B cell (primary cell): ENCODE data around the gene ZSCAN21.

ENCODE experiments used
- EZH2 ChIP-seq: IDR thresholded peaks from 2 replicates; pipeline ENCODE4 v1.6.1; 2012; ENCODE audit warnings: borderline replicate concordance, low read depth, mild to moderate bottlenecking, moderate library complexity, low read length; ENCODE audit not compliant: insufficient read depth, poor library complexity, severe bottlenecking
- TF ChIP-seq, protein P1 (sequence below): fragments of 200-600 bp; IDR thresholded peaks from one replicate; pipeline ENCODE4 v1.8.0; 2022; ENCODE audit warnings: antibody characterized with exemption, mild to moderate bottlenecking

DNA sequence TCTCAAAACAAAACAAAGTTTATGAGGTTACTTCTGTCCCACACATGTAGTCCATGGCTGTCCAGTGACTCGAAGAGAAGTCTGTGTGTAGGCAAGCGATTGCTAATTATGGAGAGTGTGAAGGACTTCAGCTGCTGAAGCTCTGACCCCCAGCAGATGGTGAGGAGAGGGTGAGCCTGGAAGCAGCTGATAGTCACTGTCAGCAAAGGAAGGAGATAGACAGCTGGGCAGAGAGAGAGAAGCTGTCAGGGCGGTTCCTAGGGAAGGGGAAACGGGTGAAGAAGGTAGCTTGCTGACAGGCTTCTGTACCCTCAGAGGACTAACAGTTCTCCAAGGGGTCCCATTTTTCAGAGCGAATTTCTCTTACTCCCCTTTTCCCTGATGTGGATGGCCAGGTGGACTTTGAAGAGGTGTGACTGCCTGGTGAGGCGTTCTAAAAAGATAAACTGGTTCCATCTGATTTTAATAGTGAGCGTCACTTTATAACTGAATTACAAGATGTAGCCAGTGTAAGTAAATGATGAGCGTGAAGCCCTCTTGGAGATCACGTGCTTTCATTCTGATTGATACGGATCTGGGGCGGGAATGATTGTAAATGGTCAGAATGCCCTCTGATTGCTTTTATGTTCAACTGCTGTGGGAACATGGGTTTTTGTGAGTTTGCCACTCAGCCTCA, 12.1 kb downstream of the ZSCAN21 start:
- TF ChIP-seq, protein P1, sequence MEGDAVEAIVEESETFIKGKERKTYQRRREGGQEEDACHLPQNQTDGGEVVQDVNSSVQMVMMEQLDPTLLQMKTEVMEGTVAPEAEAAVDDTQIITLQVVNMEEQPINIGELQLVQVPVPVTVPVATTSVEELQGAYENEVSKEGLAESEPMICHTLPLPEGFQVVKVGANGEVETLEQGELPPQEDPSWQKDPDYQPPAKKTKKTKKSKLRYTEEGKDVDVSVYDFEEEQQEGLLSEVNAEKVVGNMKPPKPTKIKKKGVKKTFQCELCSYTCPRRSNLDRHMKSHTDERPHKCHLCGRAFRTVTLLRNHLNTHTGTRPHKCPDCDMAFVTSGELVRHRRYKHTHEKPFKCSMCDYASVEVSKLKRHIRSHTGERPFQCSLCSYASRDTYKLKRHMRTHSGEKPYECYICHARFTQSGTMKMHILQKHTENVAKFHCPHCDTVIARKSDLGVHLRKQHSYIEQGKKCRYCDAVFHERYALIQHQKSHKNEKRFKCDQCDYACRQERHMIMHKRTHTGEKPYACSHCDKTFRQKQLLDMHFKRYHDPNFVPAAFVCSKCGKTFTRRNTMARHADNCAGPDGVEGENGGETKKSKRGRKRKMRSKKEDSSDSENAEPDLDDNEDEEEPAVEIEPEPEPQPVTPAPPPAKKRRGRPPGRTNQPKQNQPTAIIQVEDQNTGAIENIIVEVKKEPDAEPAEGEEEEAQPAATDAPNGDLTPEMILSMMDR, result no peak
- TF ChIP-seq EZH2, result no peak
